HG03521 (cell line): Measurements from ENCODE around the gene PCIF1.
"Not testable (repeated sequence)": the region's sequence is repeated elsewhere in the genome, so short reads cannot be mapped to it uniquely, and the experiment has no call there.

Experiments
- ATAC-seq: cut with Tn5 transposase; IDR thresholded peaks from one replicate; pipeline ENCODE4 v1.9.1; 2021; ENCODE audit warnings: mild to moderate bottlenecking, moderate library complexity; ENCODE audit not compliant: unreplicated experiment

The PCIF1 gene

DNA sequence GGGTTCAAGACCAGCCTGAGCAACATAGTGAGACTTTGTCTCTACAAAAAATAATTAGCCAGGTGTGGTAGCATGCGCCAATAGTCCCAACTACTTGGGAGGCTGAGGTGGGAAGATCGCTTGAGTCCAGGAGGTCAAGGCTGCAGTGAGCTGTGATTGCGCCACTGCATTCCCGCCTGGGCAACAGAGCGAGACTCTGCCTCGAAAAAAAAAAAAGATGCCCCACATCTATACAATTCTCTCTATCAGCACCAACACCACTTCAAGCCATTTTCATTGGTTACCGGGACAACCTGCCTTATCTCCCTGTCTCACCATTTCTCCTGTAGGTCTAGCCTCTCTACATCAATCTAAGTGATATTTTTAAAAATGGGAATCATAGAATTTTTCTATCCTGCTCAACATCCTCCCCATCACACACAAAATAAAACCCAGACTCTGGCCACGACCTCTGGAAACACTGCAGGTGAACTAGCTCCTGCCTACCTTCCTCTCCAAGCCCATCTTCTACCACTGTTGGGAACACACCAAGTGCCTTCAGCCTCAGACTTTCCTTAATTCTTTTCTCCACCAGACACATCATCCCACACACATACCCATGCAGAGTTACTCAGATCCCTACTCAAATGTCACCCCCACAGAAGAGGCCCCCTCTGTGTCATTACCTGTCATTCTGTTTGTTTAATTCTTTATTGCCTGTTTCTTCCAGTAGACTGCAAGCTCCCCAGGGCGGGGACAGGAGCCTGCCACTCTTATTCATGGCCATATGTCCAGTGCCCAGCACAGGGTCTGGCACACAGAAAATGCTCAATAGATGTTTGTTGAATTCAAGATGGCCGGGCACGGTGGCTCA is 12.9 kb upstream of the PCIF1 start:
- no peak for ATAC-seq

DNA sequence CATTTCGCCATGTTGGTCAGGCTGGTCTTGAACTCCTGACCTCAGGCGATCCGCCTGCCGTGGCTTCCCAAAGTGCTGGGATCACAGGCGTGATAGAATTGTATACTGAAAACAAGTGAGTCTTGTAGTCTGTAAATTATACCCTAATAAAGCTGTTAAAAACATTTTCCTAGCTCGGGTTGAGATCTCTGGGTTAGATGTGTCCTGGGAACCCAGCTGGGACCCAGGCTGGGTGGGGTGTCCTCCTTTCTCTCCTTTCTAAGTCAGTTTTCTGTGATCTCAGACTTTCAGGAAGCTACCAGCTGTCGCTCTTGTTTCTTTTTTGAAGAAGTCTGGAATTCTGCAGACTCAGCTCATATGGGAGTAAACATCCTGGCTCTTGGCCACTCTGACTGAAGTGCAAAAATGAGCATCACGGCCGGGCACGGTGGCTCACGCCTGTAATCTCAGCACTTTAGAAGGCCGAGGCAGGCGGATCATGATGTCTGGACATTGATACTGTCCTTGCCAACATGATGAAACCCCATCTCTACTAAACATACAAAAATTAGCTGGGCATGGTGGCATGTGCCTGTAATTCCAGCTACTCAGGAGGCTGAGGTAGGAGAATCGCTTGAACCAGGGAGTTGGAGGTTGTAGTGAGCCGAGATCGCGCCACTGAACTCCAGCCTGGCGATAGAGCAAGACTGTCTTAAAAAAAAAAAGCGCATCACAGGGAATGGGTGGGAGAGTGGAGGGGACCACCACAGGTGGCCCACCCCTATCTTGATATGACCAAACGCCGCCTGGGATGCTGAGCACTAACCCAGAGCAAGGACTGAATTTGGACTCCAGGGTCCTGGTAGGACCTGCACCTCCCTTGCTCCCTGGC is 9.9 kb upstream of the PCIF1 start:
- no peak for ATAC-seq

DNA sequence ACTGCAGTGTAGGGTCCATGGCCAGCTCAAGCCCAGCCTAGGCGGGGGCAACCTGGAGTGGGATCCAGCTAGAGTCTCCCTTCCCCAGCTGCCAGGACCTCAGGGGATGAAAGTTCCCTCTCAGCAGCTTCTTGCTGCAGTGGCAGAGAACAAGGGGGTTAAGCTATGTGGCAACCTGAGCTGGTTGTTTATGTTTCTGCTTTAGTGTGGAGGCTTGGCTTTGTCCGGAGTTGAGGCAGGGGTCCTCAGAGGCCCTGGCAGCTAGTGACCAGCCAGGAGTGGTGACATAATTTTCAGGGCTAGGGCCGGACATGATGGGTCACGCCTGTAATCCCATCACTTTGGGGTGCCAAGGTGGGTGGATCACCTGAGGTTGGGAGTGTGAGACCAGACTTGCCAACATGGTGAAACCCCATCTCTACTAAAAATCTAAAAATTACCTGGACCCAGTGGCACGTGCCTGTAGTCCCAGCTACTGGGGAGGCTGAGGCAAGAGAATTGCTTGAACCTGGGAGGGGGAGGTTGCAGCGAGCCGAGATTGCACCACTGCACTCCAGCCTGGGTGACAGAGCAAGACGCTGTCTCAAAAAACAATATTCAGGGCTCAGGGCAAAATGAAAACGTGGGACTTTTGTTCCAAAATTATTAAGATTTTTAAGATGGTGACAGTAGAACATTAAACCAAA is 8.5 kb upstream of the PCIF1 start:
- ATAC-seq, result no peak

DNA sequence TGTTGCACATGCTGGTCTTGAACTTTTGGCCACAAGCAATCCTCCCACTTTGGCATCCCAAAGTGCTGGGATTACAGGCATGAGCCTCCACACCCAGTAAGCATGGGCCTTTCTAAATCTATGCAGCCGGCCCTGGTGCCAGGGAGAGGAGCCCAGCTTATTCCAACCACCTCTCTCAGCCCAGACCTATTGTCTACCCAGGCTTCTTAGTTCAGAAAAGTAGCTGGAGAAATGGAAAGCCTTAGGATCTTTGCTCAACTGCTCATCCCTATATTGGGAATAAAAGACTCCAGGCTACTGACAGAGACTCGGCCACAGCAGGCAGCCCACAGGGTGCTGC is 7.8 kb upstream of the PCIF1 start:
- ATAC-seq, result no peak

DNA sequence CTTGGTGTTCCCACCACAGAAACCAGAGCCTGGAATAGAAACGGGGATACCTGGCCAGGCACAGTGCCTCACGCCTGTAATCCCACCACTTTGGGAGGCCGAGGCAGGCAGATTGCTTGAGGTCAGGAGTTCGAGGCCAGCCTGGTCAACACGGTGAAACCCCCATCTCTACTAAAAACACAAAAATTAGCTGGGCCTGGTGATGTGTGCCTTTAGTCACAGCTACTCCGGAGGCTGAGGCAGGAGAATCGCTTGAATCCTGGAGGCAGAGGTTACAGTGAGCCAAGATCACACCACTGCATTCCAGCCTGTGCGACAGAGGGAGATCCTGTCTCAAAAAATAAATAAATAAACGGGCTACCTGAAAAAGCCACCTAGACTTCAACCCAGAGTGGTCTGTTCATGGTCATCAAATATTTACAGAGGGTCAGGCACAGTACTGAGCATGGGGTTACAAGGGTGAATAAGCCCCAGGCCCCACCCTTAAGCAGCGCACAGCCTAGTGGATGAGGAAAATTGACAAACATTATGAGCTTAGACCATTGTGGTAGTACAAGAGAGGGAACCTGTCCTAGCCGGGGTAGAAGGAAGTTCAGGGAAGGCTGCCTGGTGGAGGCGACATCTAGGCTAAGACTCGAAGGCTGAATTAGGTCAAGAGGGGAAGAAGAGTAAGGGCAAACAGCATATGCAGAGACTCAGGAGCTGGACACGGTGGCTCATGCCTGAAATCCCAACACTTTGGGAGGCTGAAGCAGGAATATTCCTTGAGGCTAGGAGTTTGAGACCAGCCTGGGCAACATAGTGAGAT is 7.2 kb upstream of the PCIF1 start:
- no peak for ATAC-seq

DNA sequence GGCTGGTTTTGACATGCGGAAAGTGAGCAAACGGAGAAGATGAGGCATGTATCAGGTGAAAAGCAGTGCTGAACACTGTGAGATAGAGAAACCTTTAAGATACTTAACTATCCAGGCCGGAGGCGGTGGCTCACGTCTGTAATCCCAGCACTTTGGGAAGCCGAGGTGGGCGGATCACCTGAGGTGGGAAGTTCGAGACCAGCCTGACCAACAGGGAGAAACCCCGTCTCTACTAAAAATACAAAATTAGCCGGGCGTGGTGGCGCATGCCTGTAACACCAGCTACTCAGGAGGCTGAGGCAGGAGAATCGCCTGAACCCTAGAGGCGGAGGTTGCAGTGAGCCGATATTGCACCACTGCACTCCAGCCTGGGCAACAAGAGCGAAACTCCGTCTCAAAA is 2.8 kb upstream of the PCIF1 start:
- not testable (repeated sequence) for ATAC-seq

DNA sequence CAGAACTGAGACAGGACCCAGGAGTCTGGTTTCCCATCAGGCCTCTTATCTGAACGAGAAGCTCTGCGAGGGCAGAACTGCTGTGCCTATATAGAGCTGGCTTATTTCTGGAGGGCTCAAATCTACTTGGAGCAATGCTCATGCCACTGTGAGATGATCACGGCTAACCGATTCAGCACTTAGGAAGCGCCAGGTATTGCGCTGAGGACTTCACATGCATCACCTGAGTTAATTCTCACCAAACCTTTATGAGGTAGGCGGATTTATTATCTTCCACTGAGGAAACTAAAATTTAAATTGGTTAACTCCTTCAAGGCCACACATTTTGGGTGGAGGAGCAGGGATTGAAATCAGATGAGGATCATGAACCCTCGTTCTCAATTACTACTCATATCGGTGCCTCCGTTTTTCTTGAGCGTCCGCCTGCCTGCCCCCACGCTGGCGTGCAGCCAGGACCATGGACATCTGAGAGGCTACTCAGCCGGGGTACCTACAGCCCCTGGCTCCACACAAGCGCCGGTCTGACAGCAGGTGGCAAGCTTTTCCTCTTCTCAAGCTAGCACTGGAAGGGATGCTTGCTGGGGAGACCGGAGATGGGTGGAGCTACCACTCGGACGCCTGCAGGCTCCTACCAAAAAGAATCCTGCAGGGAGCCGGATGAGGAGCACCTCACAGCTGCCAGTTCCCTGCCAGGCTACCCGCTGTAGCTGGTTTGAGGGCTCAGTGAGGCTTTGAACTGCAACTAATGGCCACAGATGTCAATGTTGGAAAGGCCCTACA is 1.0 kb upstream of the PCIF1 start:
- ATAC-seq, result no peak

DNA sequence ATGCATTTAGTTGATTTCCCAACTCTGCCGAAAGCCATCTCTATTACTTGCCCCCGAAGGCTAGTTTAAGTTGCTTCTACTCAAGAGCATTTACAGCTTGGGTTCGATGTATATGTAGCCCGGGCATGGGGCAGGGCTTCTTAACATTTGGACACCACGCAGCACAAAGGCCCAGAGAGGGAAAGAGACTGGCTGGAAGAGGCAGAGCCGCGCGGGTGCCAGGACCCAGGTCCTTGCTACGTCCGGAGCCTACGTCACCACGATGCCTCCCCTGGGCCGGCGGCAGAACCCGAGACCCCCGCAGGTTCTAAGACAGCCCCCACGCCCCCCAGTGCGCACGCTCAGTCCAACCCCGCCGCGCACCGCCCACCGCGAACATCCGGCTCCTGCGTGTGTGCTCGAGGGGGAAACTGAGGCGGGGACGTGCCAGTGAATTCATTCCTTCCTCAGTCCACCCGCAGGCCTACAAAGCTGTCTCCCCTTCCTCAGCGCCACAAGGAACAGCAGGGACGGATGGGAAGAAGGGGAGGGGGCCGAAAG is 367 bp upstream of the PCIF1 start:
- ATAC-seq, result peak; percentile 8

DNA sequence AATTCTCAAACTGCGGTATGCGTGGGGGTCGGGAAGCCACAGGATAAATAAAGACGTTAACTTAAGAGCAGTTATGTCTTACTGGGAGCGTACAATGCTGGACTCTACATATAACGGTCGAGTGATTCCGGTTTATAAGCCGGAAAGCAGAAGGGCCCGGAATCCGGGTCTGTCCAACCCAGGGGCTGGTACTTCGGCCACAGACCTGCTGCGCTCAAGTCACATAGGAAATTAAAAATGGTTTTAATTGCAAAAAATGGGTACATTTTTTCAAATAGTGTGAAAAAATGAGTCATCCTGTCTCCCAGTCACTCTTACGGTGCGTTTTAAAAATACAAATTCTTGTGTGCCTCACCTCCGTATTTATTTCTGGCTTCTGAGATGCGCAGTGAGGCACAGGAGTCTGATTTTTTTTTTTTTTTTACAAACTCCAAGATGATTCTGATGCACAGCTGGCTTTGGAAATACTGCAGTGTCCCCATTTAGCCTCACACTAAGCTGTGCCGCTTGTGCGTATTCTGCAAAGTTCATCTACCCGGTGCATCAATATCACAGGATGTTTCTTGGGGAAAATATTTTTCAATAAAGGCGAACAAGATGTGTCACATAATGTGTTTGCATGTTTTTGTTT is 1.0 kb downstream of the PCIF1 start:
- ATAC-seq, result peak; percentile 14

DNA sequence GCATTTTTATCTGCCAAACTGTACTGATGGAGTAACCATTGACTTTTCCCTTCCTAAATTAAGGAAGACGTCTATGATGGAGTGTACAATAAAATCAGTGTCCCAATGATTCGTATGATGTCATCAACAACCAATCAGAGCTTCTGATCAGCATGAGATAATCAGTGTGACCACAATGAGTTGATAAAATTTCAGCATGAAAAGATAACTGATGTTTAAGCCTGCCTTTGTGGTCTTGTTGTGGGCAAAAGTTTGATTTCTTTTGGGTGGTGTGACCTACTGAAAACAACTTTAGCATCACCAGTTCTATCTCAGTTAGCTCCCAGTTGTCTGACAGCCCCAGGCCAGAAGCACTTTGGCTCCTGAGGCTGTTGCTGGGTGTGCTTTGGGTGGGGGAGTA is 3.3 kb downstream of the PCIF1 start:
- no peak for ATAC-seq

DNA sequence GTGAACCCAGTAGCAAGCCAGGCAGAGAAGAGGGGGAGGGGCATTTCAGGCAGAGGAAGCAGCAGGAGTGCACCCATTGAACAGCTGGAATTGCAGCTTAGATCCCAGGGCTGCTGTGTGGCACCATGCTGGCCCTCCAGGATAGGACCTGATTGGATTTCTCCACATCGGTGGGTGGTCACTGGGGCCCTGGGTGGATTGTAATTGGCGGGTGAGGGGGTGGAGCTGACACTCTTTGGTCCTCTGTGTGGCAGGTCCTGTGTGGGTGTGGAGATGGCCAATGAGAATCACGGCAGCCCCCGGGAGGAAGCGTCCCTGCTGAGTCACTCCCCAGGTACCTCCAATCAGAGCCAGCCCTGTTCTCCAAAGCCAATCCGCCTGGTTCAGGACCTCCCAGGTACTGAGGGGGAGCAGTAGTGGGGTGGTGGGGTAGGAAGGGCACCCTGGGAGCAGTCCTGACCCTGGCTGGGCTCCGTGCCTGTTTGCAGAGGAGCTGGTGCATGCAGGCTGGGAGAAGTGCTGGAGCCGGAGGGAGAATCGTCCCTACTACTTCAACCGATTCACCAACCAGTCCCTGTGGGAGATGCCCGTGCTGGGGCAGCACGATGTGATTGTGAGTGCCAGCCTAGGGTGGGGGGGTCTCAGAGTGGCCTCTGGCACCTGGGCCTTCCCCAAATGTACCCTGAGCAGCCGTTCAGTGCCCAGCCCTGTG is 4.4 kb downstream of the PCIF1 start:
- ATAC-seq, result no peak

DNA sequence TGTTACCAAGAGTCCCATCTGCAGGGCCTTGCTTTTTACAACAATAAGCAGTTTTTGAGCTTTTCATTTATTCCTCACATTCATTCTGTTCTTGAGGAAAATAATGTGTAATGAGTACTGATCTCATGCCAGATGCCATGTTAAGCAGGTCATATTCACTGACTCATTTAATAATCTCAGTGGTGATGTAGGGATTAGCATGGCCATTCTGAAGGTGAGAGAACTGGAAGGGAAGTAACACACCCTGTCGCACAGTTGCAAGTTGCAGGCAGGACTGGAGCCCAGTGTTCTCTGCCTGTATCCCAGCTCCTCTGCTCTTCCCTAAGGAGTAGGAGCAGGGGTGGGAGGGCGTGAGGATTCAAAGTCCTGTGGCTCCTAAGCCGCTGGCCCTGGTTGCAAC is 5.6 kb downstream of the PCIF1 start:
- no peak for ATAC-seq

DNA sequence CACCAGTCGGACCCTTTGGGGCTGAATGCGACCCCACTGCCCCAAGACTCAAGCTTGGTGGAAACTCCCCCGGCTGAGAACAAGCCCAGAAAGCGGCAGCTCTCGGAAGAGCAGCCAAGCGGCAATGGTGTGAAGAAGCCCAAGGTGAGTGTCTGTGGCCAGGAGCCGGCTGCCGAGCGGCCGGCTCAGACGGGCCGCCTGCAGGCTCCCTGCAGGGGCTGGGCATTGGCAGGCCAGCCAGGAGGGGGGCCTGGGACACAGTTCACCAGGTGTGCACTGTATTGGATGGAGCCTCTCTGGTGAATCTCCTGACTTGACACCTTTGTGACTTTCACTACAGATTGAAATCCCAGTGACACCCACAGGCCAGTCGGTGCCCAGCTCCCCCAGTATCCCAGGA is 6.0 kb downstream of the PCIF1 start:
- ATAC-seq, result no peak

DNA sequence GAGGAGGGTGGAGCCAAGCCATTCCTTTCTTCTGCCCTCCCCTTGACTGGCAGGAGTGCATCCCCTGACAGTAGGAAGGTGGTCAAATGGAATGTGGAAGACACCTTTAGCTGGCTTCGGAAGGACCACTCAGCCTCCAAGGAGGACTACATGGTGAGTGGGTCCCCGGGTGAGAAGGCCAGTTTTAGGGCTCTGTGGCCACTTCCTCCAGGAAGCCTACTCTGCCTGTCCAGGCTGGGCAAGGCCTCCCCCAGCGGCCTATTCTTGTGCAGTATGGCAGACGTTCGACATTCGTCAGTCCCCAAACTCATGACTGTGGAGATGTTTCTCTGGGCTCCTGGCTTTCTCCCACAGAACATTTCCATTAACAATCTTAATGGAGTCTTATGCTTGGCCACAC is 9.1 kb downstream of the PCIF1 start:
- ATAC-seq, result no peak

DNA sequence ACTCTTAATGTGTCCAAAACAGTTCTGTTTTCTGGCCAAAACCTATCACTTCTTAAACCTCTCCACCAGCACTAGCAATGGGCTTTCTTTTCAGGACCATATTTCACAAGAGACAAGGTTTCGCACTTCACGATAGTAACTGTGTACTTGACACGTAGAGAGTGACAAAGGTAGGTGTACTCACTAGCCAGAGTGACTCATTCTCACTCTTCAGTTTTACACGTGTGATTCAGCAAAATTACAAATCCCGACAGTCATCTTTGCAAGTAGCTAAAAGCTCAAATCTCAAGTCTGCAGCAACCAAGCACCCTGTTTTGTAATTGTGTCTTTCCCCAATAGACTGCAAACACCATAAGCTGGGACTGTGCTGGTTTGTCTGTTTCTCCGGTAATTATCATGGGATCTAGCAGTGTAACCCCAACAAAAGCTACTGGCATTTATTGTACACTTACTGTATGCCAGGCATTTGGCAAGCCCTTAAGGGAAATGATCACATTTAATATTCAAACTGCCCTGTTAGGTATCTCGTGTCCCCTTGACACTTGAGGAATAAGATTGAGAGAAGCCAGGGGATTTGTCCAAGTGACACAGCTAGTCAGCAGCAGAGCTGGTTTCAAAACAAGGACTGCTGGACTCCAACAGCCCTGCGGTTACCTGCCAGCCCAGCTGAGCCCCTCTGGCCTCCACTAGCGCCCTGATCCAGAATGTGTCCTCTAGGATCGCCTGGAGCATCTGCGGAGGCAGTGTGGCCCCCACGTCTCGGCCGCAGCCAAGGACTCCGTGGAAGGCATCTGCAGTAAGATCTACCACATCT is 9.9 kb downstream of the PCIF1 start:
- no peak for ATAC-seq

DNA sequence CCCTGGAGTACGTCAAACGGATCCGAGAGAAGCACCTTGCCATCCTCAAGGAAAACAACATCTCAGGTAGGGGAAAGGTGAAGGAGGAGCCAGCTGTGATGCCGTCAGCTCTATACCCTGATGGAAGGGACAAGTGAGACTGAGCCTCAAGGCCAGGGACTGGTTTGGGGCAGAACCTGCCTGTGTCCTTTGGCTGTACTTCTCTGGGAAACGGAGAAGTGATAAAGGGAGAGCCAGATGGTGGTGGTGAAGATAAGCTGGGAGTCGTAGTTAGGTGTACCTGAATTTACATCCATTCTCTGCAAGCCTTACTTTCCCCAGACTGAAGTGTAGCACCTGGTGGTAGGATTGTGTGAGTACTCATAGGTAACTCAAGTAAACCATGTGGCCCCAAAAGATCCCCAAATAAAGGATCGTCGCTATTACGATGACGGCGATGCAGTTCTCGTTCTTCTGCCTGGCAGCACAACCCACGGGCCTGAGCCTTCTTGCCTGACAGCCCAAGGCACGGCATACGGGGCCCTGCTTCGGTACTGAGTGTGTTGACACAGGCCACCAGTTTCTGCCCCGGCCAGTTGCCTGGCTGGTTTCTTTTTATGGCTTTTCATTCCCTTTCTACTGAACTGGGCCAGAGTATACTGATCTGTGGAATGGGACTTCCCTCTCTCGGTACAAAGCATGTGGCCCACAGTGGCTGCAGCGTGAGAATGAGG is 10.6 kb downstream of the PCIF1 start:
- no peak for ATAC-seq

DNA sequence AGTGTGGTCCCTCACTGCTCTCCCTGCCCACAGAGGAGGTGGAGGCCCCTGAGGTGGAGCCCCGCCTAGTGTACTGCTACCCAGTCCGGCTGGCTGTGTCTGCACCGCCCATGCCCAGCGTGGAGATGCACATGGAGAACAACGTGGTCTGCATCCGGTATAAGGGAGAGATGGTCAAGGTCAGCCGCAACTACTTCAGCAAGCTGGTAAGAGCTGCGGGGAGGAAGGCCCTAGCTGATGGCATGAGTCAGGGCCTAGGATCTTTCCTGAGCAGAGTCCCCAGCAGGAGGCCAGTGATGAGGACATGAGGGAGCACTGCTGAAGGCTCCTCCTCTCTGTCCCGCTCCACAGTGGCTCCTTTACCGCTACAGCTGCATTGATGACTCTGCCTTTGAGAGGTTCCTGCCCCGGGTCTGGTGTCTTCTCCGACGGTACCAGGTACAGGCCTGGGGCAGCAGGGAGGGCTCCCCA is 11.2 kb downstream of the PCIF1 start:
- no peak for ATAC-seq
